UCSD-AML1 (cell line): ENCODE results near the gene LHFPL6.

Source experiments
- DNase-seq: peaks from one replicate; lab custom pipeline; 2025; ENCODE audit not compliant: unreplicated experiment; lab: John Stamatoyannopoulos, UW

Gene LHFPL6

DNA sequence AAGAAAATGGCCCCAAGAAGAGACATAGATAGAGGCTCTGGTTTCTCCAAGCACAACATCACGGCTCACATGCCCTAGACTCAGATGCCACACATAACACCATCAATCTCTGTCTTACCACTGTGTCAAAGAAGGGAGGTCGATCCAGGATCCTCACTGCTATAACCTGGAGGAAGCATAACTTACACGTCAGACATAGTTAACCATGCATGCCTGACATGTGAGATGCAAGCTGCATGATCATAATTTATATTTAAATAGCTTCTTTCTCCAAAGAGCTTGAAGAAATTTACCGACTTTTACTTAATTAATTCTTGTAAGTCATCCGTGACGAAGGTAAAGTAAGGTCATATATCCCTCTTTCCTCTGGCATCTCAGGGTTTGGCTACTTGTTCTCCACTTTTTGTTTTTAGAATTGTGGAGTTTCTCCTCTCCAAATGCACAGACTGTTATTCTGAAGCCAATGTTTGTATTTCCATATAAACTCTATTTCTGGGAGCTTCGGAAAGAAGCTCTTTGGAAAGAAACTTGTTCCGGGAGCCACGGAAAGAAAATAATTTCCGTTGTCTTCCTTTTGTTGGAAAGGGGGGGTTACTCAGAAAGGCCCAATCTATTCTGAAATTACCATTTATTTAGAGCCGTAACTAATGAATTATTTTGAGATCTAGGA lies 205.6 kb downstream of the LHFPL6 start:
- DNase-seq = no peak

DNA sequence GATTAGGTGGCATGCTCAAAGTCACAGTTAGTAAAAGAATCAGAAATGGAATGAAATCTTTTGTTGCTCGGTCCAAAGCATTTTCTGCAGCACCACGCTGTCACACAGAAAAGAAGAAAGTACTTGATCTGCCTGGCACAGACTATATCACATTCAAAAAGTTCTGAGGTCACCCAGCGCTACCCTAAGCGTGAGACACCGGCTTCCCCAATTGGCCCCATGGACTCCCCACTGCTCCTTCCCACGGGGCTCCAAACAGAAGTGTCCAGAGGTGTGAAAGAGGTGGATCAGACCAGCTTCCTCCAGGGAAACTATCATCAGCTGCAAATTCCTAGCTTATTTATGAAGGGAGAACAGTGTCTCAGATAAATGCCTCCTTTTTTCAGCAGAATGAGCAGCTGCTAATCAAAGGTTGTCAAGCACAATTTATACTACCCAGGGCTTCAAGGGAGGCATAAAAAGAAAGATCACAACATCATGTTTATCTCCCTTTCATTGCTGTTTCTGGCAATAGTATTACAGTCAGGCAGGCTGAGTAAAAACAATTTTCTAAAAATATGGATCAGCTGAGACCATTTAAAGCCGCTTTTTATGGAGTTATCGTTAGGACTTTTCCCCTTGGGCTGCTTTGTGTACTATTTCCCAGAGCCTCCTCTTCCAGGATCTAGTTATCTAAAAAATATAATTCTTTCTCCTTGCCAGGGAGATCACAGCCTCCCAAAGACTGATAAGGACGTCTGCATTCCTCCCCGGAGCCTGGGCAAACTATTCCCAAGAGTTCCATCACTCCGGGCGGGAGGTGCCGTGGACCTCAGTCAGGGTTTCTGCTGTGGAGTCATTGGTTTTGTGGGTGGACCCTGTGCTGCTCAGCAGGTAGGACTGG lies 208.0 kb downstream of the LHFPL6 start:
- DNase-seq = no peak

DNA sequence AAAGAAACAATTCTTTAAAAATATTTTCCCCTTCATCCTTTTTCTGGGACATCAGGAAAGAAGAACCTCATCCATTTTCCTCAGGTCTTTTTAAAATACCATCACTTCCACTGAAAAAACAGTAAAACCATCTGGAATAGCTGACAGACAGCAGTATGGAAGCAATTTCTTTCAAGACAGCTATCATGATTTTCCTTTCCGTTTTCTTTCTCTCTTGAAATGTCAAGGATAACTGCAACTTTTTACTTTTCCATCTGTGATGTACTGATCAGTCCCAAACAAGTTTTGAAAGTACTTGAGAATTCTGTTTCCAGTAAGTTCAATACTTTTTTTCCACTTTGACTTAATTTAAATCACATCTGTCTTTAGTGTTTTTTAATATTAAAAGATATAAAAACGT lies 211.2 kb downstream of the LHFPL6 start:
- no peak for DNase-seq

DNA sequence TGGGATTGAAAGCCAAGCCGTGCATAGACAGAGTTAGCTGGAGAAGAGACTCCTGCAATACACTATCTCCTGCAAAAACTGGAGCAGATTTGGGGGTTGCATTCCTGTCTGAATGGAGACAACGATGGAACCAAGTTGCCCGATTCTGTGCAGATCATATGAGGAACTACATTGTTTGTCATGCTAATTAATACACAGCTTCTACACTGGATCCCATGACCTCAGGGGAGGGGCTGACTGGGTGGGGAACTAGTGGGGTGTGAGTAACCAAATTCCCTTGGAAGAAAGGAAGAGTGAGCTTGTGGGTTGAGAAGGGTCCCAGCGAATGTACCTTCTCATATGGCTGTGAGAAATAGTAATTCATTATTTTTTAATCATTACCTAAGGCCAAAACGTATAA lies 214.0 kb downstream of the LHFPL6 start:
- no peak for DNase-seq

DNA sequence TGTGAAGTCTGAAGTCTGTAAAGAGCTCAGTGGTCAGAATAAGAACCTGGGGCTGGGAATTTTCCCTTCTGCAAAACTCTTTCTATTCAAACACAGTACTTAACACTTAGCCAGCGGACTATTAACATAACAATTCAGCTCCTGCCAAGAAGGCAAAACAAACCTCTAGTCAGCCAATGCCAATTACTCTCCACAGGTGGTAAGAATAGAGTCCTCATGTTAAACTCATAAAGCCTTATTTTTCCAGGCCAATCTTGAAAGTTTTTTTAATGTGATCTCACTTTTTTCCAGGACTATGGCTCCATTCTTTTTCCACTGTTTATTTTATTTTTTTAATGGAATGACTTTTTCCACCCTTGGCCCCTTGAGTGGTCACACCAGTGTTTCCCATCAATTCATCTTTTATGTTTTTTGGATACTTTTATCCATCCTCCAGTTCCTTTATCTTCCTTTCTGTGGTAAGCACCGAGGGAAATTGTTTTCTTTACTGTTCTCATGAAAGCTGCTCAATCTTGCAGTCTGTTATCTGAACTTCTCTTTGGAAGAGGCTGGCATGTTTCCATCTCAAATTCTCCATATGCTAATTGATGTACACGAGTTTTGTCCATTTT lies 217.3 kb downstream of the LHFPL6 start:
- DNase-seq = no peak

DNA sequence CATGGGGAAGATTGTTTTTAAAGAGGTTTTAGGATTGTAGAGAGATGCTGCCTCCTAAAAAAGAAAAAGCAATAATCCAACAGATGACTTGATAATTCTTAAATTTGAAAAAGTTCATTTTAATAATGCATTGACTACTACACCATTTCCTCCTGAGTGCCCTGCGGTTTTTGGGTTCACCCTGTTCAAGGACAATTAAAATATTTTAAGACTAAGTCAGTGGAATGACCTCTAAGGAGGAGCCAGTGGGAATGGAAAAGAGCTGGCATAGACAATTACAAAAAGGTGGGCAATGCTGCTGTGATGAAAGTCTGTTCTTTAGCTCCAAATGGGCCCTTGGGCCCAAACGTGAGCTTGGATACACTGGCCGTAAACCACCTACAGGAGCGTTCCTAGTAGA lies 217.8 kb downstream of the LHFPL6 start:
- no peak for DNase-seq

DNA sequence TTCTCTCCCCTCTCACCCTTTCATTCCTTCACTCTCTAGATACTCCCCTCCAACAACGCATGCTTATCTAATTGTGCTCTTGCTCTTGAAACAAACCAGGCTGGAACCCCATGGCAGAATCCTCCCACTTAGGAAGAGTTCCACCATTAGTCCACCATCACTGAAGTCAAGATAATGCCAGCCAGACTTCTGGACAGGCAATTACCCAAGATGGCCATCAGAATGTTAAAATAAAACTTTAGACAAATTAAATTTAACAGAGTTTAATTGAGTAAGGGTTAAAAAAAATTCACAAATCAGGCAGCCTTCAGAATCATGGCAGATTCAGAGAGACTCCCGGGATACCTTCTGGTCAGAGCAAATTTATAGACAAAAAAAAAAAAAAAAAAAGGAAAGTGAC lies 221.5 kb downstream of the LHFPL6 start:
- no peak for DNase-seq

DNA sequence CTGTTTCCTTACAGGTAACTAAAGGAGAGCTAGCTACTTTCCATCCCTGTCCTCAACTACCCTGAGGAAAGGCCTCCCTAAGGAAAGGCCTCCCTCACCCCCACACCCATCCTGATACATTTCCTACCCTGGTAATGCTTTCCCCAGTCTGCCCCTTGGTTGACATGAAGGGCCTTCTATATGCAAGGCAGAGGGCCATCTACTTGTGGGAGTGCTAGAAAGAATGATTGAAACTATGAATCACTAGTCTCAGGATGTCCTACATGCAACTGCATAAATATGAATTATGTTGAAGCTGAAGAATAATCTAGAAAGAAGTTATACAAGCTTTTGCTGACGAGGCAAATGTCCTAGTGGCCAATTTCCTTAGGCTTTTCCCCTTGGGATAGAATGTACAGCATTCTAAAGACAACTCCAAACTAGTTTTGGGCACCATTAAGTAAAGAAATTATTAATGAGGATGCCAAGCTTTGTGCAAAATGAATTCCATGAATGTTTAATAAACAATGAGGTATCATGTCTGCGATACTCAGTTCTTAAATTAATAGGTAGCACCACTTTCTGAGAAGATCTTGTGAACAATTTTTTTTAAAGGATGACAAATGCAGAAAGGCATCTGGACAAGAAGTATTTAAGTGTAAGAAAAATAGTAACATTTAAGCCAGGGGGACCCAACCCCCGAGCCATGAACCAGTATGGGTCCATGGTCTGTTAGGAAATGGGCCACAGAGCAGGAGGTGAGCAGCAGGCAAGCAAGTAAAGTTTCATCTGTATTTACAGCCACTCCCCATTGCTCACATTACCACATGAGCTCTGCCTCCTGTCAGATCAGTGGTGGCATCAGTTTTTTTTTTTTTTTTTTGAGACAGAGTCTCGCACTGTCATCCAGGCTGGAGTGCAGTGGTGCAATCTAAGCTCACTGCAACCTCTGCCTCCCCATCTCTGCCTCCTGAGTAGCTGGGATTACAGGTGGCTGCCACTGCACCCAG lies 223.0 kb downstream of the LHFPL6 start:
- no peak for DNase-seq

DNA sequence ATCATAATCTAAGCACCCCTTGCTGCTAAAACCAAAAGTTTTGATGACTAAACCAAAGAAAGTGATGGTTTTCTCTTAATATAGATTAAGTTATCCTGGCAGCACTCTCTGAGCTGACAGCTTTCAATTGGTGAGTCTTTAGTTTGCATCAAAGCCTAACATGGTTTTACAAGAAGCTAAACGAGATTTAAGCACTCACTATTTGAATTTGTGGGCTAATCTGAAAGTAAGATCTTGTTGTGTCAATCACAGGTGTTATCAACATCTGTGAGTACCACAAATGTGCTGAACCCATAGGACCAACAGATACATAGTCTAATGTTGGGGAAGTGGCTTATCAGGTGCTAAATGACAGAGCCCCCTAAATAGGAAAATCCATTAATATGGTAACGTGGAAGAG lies 223.9 kb downstream of the LHFPL6 start:
- DNase-seq = no peak

DNA sequence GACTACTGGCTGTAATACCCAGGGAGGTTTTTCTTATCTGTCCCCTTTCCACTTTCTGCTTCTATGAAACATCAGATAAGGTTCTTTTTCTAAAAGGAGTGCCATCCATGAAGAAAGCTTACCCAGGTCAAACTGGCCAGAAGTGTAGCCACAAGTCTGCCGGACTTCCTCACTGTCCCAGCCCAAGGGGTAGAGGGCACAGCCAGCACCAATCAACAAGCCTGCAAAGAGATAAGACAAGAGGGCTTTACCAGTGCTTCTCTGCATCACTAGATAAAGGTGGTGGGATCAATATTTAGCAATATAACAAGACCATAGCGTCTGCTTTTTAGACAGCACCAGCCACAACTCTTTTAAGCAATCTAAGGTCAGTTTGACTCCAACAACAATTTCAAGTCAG lies 224.7 kb downstream of the LHFPL6 start:
- no peak for DNase-seq

DNA sequence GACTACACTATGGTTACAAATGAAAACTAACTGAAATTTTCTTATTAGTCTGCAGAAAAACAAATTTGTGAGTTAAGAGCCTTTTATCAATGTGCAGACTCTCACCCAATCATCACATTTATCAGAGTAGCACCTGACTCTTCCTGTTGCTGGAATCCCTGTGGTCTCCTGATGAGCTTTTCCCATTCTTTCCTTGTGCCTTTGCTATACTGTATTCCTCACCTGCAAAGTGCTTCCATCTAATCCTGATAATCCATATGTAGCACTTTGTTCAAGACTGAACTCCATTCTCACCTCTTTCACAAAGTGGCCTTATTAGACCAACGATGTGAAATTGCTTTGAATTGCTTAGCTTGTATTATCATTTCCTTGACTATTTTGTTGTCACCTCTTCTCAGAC lies 225.3 kb downstream of the LHFPL6 start:
- no peak for DNase-seq

DNA sequence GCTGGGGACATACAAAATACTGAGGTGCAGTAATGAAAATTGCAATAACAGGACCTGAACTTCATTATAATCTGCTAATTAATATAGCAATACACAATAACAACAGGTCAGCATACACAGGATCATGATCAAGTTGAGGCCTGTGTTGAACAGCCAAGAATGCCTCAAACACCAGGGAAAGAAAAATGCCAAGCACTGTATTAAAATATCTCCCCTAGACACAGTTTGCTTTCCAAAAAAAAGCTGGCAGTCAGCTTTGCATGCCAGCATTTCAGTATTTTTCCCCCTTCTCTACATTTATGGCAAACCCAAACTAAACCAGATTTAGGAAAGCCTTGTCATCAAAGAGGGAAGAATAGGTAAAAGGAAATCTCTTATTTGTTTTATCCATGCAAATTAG lies 226.9 kb downstream of the LHFPL6 start:
- no peak for DNase-seq

DNA sequence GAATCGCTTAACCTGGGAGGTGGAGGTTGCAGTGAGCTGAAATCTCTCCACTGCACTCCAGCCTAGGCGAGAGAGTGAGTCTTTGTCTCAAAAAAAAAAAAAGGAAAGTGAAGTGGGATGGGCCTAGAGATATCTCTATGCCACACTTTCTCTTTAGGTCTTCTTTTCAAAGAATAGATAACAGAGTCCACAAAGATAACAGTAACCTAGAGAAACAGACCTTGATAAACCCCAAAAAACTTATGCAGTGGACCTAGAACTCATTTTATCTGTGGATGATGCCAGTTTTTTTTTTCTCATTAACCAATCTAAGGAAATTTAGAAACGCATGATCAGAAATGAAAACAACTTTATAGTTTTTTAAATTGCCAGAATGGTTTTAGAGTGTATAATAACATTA lies 227.4 kb downstream of the LHFPL6 start:
- no peak for DNase-seq

DNA sequence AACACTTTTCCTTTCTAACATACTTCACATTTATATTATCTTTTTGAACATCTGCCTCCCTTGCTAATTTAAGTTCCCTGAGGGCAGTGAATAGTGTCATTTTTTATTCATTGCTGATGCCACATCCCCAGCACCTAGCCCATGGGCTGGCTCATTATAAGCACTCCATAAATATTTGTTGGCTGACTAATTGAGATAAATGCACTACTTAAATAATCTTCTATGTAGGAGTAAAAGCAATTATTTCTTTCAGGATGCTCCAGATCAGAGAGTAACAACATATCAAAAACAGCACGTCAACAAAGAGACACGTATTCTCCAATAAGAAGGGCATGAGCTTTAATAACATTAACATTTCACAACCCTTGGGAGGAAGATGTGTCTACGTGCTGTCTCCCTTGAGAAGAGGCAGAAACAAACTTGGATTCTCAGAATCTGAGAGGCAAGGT lies 228.2 kb downstream of the LHFPL6 start:
- DNase-seq = no peak

DNA sequence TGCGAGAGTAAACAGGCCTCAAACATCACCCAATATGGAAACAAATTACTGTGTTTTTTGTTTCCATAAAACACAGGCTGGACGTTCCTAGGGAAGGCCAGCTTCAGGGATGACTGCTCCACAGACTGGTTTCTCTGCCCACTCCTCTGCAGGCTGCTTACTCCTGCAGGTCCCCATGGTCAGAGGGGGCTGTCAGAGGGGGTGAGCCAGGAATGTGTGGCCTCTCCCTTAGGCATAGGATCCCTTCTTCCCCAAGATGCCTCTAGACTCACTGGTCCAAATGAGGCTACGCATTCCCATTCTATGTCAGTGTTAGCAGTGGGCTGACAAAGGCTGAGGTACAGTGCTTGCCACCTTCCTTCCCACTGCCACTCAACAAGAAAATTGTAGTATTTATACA lies 229.8 kb downstream of the LHFPL6 start:
- no peak for DNase-seq

DNA sequence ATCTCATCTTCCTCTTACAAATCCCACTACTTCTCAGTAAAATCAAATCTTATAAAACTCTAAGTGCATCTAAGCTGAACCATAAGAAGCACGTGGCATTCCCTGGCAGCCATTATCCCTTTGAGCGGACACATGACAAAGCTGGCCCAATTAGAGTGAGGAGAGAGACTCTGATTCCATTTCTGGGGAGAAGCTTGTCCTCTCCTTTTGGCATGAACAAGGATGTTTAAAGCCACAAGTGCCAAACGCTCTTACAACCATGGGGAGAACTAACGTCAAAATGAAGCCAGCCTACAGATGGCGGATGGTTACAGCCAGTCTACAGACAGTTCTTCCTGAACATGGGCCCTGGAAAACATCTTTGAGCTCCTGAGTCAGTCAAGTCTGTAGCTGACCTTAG lies 231.3 kb downstream of the LHFPL6 start:
- DNase-seq = no peak

DNA sequence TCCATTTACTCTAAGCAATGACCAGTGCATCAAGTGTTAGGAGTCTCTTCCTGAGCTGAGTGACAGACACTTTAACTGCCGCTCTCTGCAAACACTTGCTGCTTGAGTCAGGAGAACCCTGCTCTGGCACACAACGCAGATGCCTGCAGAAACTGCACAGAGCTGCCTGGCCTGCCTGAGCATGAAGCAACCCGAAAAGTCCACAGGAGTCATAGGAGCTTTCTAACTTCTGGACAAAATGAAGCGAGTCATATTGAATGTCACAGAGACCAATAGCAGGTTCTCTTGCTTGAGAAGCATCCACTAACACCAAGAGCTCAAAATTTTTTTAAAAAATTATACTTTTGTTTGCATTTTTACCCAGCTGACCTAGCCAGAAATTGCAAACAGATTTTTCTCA lies 232.4 kb downstream of the LHFPL6 start:
- no peak for DNase-seq

DNA sequence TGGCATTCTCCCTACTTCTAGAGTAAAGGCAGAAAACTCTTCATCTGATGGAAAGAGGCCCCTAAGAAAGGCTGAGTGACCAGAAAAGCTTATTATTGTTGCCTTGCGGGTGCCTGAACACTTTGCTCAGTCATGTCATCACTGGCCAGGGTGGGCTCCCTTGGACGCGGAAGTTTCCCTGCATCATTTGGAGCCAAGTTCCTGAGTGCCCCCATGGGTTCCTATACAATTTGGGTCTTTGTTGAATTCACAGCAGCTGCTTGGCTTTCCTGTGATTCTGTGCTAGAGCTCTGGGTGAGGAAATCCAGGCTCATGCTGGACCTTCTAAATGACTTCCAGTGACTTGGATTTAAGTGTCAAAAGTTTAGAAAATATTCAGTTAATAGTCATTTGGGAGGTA lies 232.9 kb downstream of the LHFPL6 start:
- DNase-seq = no peak

DNA sequence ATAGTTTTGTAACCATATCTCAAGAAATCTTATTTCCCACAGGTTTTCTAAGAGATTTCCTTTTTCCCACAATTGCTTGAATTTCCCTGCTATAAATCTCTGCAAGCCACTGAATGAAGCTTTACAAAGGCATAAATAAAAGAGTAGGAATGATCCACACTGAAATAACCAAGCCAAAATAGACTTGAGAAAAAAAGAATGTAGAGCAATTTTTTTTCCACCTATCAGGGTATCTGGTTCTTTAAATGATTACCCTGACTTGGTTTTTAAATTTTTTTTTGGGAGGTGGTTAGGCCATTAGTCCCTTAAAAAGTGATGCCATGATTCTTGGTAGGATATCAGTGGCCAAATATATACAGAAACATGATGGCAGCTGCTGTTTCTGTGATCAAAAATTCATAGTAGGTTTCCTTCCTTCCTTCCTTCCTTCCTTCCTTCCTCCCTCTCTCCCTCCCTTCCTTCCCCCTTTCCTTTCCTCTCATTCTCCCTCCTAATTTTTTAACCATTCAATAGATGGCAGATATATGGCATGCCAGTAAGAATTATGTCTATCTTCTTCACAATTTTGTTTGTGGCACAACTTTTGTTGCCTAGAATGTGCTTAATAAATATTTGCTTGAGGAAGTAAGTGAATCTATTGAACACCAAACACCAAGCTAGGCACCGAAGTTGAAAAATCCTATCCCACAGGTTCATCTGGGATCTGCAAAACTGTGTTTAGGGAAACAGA lies 233.7 kb downstream of the LHFPL6 start:
- DNase-seq = no peak

DNA sequence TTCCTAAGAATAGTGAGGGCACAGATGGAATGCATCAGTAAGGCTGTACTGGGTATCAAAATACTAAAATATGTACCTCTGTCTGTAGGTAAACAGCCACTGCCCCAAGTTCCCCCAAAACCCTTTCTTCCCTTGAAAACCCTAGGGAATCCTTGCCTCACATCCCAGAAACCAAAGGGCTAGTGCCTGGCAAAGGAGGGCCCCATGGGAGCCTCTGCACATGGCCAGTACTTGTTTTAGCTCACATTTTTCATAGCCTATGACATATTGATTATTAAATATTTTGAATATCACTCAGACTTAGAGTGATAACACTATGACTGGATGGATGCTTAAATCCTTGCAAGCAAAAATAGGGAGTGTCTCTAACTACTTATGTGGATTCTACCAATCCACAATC lies 237.1 kb downstream of the LHFPL6 start:
- DNase-seq = no peak
